ENCODE measurements around the gene SYNE1. TPM values are rescaled to one million over a fixed set of nuclear protein-coding genes. Genes with fewer than 3 reads are reported as not detected.

SYNE1 gene
- total RNA-seq, 1 experiment from 2014 or later: 3.0 TPM

DNA sequence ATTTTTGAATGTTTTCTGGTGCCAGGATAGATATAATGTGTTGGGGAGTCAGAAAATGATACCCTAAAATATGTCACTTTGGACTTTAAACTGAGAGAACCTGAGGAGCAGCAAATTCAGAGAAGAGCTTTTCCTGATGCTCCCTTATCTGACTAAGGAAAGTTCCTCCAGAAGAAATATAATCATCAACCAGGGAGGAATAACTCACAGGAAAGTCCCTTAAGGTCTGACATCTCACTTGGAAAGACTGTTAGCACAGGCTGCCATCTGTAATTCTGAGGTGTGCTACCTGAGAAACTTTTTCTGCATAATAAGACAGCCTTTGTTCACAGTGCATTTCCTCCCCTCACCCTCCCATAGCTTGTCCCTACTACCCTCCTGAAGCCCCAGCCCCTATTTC lies 218.6 kb downstream of the SYNE1 start:
- H3K4me1 ChIP-seq (ENCODE audit: insufficient read depth, low read length): no peaks in the 10 kb centered on the region
- no peak overlapping the region for H3K27ac ChIP-seq (ENCODE audit: insufficient read length, low read depth, low read length)
- no peak for DNase-seq
- H3K9ac ChIP-seq (ENCODE audit: extremely low read depth, insufficient read length, low read length): no peak overlapping the region
- Mint-ChIP-seq H3K4me3 (no peak overlapping the region), H3K9me3 (peaks cover 0 to 2% of the 10 kb centered on the region in 2 experiments; a peak in 3 of 5 replicates), H3K27ac (no peak overlapping the region), H3K27me3 (ENCODE audit: low read depth) (no peaks in the 10 kb centered on the region), H3K36me3 (ENCODE audit: insufficient read depth in 1 of 3, low read depth in 3 of 3) (peaks cover 0 to 3% (median 0%) of the 10 kb centered on the region in 3 experiments; a peak in 1 of 7 replicates), H3K4me1 (peaks cover 2 to 8% of the 10 kb centered on the region in 2 experiments; a peak in 3 of 4 replicates)
- no peaks in the 10 kb centered on the region for H3K79me2 ChIP-seq (ENCODE audit: insufficient read depth, low read length)
- TF ChIP-seq, protein P1, sequence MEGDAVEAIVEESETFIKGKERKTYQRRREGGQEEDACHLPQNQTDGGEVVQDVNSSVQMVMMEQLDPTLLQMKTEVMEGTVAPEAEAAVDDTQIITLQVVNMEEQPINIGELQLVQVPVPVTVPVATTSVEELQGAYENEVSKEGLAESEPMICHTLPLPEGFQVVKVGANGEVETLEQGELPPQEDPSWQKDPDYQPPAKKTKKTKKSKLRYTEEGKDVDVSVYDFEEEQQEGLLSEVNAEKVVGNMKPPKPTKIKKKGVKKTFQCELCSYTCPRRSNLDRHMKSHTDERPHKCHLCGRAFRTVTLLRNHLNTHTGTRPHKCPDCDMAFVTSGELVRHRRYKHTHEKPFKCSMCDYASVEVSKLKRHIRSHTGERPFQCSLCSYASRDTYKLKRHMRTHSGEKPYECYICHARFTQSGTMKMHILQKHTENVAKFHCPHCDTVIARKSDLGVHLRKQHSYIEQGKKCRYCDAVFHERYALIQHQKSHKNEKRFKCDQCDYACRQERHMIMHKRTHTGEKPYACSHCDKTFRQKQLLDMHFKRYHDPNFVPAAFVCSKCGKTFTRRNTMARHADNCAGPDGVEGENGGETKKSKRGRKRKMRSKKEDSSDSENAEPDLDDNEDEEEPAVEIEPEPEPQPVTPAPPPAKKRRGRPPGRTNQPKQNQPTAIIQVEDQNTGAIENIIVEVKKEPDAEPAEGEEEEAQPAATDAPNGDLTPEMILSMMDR (conservative IDR thresholded peaks at IDR 0.05): no peak
- H2BK5ac ChIP-seq (ENCODE audit: insufficient read length, low read length): no peak overlapping the region
- no peaks in the 10 kb centered on the region for H4K20me1 ChIP-seq (ENCODE audit: control insufficient read depth, insufficient read depth, insufficient read length)
- H4K8ac ChIP-seq (replicated peaks; ENCODE audit: insufficient read length, low read depth, low read length): no peak overlapping the region
- no peaks in the 10 kb centered on the region for H3K27me3 ChIP-seq (ENCODE audit: insufficient read depth, low read length)
- no peak overlapping the region for H3K4me2 ChIP-seq (ENCODE audit: insufficient read depth, insufficient read length, low read length)
- H2BK12ac ChIP-seq (ENCODE audit: insufficient read length, low read depth, low read length): no peak overlapping the region
- no peaks in the 10 kb centered on the region for H3K79me1 ChIP-seq (ENCODE audit: insufficient read depth, low read depth, low read length, poor library complexity, severe bottlenecking)
- no peak overlapping the region for H3T11ph ChIP-seq (ENCODE audit: low read length)
- no peak overlapping the region for H3K4ac ChIP-seq (ENCODE audit: low read depth, low read length)
- H4K5ac ChIP-seq (ENCODE audit: insufficient read length, low read depth, low read length): no peak overlapping the region
- no peak overlapping the region for H3K23ac ChIP-seq (ENCODE audit: insufficient read length, low read depth, low read length)
- no peak overlapping the region for H4K91ac ChIP-seq (ENCODE audit: insufficient read length, low read depth, low read length)
- H2BK15ac ChIP-seq (ENCODE audit: low read depth, low read length): no peak overlapping the region
- H2BK20ac ChIP-seq (ENCODE audit: low read depth, low read length, poor library complexity, severe bottlenecking): no peak overlapping the region
- no peaks in the 10 kb centered on the region for H3K9me3 ChIP-seq (ENCODE audit: control insufficient read depth, low read depth, low read length)
- no peak overlapping the region for H3K18ac ChIP-seq (ENCODE audit: insufficient read length, low read depth, low read length)
- H2AFZ ChIP-seq (ENCODE audit: low read length): no peak overlapping the region
- no peak overlapping the region for H3K14ac ChIP-seq (ENCODE audit: insufficient read depth, low read length)
- H2BK120ac ChIP-seq (ENCODE audit: low read depth, low read length, poor library complexity, severe bottlenecking): no peak overlapping the region
- no peaks in the 10 kb centered on the region for H3K23me2 ChIP-seq (ENCODE audit: insufficient read length, low read depth, low read length, poor library complexity, severe bottlenecking)
- H3K56ac ChIP-seq (ENCODE audit: insufficient read length, low read depth, low read length): no peak overlapping the region
- H2AK5ac ChIP-seq (ENCODE audit: insufficient read length, low read length): no peak overlapping the region
